Stimulated activated naive CD4-positive, alpha-beta T cell (primary cell): ENCODE data around the gene AMPD2.
A peak's percentile ranks its signal among the peaks of the same experiment; 100 is the strongest.
"Not testable (repeated sequence)": the region's sequence is repeated elsewhere in the genome, so short reads cannot be mapped to it uniquely, and the experiment has no call there.

Source experiments
- DNase-seq, 6 experiments: peaks; one replicate each; lab custom pipeline; 2025; lab: John Stamatoyannopoulos, UW

Gene AMPD2

GRCh38 chr1:109652402-109652801, 32.8 kb downstream of the AMPD2 start:
- no peak for DNase-seq

GRCh38 chr1:109653306-109653705, 33.7 kb downstream of the AMPD2 start:
- DNase-seq: no peak

DNA sequence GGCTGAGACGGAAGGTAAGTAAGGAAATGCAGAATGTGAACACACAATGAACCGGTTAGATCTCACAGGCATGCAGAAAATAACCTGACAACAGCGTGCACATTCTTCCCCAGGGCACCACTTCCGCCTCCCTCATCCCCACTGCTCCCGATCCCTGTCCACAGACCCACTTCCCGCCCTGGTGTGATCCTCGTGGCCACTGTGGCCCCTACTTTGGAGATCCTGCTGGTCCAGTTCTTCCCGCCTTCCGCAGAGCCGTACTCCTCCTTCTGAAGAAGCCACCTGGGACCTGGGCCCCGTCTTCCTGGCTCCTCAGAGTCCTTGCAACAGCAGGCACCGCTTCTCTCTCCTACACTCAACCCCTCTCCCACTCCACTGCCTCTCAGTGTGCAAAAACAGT, 34.9 kb downstream of the AMPD2 start:
- no peak for DNase-seq

DNA sequence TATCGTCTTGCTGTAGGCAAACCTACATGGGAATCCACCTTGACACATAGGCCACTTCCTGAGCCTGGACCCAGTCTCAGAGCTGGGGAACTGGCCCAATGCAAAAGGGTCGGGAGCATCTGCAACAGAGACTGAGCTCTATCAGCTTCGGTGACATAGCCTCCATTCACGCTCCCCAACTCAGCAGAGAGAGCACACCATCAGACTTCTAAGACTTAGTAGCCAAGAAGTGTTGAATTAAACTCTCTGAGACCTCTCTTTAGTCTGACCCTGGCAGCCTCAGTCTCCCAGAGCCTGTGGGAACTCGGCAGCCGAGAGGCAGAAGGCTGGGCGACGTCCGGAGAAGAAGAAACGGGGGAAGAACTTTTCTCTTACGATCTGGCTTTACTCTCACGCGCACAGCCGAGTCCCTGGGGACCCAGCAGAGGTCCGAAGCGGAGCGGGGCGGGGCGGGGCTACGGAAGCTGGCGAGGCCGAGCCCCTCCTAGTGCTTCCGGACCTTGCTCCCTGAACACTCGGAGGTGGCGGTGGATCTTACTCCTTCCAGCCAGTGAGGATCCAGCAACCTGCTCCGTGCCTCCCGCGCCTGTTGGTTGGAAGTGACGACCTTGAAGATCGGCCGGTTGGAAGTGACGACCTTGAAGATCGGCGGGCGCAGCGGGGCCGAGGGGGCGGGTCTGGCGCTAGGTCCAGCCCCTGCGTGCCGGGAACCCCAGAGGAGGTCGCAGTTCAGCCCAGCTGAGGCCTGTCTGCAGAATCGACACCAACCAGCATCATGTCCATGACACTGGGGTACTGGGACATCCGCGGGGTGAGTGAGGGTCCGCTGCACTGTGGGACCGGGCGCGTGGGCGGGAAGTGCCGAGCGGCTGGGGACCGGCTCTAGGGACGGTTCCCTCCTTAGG, 36.2 kb downstream of the AMPD2 start, which contains the start of gene GSTM4:
Gene GSTM4 (plus strand): TSS at position 485 of the 905 bp plus-strand sequence. CDS start 291 bp downstream, at position 776.
- peak; percentile 19 to 59 (median 38) for DNase-seq

GRCh38 chr1:109657395-109657794, 37.8 kb downstream of the AMPD2 start:
- DNase-seq: no peak

DNA sequence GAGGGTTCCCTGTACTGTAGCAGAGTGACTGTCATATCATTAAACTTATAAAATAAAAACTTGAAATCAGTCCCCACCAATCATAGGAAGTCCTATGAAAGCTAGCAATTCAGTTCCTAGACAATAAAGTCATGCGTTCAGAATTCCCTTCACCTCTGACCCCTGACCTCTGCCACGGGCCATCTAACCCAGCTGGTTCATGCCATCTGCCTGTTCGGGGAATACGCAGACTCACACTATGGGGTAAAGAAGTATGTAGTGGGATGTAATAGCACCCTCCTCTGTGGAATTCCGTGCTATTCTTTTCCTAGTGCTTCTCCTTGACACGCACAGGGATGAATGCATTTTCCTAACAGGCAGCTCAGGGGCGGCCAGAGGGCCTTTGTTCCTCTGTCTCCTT, 38.3 kb downstream of the AMPD2 start:
- no peak for DNase-seq

GRCh38 chr1:109658533-109659042, 39.0 kb downstream of the AMPD2 start:
- DNase-seq: no peak

- no peak for DNase-seq
Observed at GRCh38 chr1:109659145-109659544, 39.5 kb downstream of the AMPD2 start.

DNA sequence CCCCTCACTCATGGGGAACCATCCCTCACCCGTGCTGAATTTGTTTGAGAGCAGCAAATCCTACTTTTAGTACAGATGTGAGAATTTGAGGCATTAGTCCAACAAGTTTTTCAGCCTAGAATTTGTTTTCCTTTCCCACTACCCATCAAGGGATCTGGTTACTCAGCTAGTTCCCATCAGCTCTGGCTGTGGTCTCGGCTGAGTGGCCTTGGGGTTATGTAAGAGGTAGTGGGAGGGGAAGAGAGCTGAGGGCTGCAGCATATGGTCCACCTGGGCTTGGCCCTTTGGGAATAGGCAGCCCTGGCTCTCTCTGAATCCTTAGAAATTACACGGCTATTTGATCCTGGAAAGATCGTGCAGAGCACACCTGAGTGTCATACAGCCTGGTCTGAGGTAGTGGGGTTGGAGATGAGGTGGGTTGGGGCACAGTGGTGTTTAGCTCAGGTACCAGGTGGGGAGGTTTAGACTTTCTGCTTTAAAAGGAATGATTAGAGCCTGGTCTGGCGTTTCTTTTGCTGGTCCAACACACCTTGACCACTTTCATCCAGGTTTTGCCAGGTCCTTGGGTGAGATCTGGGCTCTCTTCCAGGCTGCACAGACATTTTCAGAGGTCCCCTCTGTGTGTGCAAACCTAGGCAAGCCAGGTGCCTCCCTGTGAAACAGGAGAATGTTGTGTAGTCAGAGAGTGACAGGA, 40.5 kb downstream of the AMPD2 start:
- no peak for DNase-seq

DNA sequence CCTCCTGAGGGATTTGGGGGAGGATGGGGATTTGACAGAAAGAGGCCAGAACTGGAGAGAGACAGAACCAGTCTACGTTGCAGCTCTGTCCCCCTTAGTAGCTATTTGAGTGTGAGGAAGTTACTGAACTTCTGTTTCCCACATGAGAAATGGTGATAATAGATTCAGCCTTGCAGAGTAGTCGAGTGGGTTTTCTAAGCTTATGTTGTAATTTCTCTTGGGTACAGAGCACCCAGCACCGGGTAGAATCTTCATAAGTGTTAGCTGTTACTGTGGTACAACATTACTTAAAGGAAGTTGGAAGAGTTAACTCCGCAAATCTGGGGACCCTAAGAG, 41.0 kb downstream of the AMPD2 start:
- not testable (repeated sequence) for DNase-seq

- no peak for DNase-seq
Observed at GRCh38 chr1:109661391-109661790, 41.8 kb downstream of the AMPD2 start.

- no peak for DNase-seq
Observed at GRCh38 chr1:109664671-109665070, 45.0 kb downstream of the AMPD2 start.

GRCh38 chr1:109667452-109668122, 48.0 kb downstream of the AMPD2 start, which contains the start of gene GSTM2:
GSTM2 (plus strand) TSS chr1:109668057; CDS start chr1:109668116, 59 bp downstream.
- peak; percentile 68 to 88 (median 81) for DNase-seq

DNA sequence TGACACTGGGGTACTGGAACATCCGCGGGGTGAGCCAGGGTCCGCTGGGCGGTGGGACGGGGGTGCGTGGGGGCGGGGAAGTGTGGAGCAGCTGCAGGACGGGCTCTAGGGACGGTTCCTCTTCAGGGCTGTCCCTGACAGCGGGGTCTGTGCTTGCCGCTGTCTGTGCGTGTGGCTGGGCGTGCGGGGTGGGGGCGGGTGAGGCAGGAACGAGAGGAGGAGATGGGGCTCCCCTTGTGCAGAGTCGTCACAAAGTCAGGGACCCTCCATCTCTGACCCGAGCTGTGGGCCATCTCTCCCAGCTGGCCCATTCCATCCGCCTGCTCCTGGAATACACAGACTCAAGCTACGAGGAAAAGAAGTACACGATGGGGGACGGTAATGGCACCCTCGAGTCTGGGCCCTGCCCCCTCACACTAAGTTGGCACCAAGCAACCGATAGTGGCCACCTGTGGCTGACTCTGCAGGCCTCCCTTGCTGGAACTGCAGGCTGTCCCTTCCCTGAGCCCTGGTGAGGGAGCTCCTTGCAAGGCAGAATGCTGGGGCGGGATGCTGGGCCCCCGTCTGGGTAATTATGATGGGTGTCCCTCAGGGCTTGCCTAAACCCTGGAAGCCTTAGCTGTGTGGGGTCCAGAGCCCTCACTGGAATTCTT, 48.6 kb downstream of the AMPD2 start:
- DNase-seq: no peak

- DNase-seq: peak in 1 of 6 experiments; percentile 16
Observed at GRCh38 chr1:109669246-109669948, 49.8 kb downstream of the AMPD2 start.

GRCh38 chr1:109669949-109670302, 50.3 kb downstream of the AMPD2 start:
- DNase-seq: peak in 2 of 6 experiments; percentile 3 to 19

GRCh38 chr1:109671067-109671466, 51.4 kb downstream of the AMPD2 start:
- DNase-seq: no peak

DNA sequence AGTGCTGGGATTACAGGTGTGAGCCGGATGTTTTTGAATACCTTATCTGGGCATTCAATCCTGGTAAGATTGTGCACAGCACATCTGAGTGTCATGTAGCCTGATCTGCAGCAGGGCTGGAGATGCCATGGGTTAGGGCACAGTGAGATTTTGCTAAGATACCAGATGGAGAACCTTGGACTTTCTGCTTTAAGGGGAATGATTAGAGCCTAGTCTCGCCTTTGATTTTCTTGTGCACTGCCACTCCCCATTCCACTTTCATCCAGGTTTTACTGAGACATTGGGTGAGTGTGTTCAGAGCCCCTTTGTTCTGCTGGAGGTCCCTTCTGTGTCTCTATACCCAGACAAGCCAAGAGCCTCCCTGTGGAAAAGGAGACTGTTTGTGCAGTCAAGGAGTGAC, 54.2 kb downstream of the AMPD2 start:
- not testable (repeated sequence) for DNase-seq

DNA sequence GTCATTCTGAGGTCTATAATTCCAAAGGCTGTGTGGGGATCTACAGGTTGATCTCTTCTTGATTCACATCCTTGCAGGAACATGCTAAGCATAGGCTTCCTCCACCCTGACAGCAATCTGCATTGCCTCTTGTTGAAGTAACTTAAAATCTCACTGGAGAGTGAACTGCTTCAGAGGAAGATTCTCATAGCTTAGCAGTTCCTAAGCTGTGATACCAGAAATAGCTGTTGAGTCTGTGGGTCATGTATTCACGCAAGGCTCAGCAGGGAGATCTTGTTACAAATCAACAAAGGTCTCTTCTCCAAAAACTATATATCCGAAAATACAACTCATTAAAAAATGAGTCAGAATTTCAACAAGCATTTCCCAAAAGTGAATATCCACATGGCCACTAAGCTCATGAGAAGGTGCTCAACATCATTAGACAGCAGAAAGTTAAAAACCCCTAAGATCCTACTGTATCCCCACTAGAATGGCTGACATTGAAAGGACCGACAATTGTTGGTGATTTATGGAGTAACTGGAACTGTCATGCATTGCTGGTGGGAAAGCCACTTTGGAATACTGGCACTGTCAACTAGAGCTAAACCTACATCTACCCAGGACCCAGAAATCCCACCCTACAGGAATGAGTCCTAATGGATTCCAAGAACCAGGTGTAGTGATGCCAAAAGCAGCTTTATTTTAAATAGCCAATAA, 57.2 kb downstream of the AMPD2 start:
- DNase-seq: not testable (repeated sequence)

DNA sequence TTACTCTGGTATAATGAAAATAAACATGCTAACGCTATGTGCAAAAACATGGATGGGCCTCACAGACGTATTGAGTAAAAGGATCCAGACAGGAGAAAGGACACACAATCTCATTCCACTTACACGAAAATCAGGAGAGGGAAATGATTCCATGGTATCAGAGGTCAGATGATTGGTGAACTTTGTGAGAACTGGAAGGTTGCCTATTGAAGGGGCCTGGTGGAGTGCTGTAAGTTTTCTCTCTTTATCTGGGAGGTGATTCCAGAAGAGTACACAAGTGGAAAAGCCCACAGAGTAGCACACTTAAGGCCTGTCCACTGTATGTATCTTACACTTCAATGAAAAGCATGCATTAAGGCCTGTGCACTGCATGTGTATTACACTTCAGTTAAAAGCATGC, 57.8 kb downstream of the AMPD2 start:
- no peak for DNase-seq

GRCh38 chr1:109678637-109679036, 59.0 kb downstream of the AMPD2 start:
- not testable (repeated sequence) for DNase-seq
